Memory B cell (primary cell): ENCODE data around the gene ANKRD10.
A peak's percentile ranks its signal among the peaks of the same experiment; 100 is the strongest.

Source experiments
- ATAC-seq: fragments of 150-1000 bp; cut with Tn5 transposase; 2 replicates; pipeline ENCODE4 v1.10.0; 2021; ENCODE audit warnings: low read depth, mild to moderate bottlenecking, moderate library complexity
- DNase-seq, 2 donors: peaks; one replicate each; pipeline ENCODE4 v3.0.0; 2022; ENCODE audit warnings: low spot score in 2 of 2
- H3K27ac Mint-ChIP-seq: one replicate; pipeline ENCODE4 v1.8.0; 2022; ENCODE audit warnings: mild to moderate bottlenecking, moderate library complexity, mixed read lengths
- H3K27me3 Mint-ChIP-seq: one replicate; pipeline ENCODE4 v1.8.0; 2022; ENCODE audit warnings: mixed read lengths
- H3K36me3 Mint-ChIP-seq: one replicate; pipeline ENCODE4 v1.8.0; 2022; ENCODE audit warnings: mild to moderate bottlenecking, mixed read lengths
- H3K4me1 Mint-ChIP-seq: one replicate; pipeline ENCODE4 v1.8.0; 2022; ENCODE audit warnings: mixed read lengths
- H3K4me3 Mint-ChIP-seq: one replicate; pipeline ENCODE4 v1.8.0; 2022; ENCODE audit warnings: mild to moderate bottlenecking, moderate library complexity, mixed read lengths
- H3K9me3 Mint-ChIP-seq: one replicate; pipeline ENCODE4 v1.8.0; 2022; ENCODE audit warnings: mixed read lengths

ANKRD10 gene

DNA sequence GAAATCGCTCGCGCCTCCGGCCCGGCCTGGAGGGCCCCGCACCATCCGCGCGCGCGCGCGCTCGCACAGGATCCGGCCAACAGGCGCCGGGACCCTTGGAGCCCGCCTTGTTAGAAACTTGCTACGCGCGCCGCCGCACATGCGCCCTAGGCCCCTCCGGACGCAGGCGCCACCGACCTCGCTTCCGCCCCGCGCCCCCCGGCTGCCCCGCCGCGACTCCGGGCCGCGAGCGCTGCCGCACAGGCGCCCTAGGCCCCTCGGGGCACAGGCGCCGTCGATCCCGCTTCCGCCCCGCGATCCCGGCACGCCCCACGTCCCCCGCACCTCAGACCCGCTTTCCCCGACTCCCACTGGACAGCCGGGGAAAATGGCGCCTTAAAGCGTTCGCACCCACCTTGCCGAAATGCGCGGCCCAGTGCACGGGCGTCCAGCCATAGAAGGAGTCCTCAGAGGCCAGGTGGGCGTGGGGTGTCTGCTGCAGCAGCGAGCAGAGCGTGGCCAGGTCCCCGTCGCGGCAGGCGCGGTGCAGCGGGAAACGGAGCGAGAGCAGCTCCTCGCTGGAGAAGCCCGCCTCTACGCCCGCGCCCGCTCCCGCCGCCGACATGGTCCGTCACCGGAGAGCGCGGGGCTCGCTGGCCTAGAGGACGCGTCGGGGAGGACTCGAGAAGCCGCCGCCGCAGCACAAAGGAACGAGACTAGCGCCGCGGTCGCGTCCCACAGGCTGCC lies 375 bp downstream of the ANKRD10 start:
- no peaks in the 10 kb centered on the region for H3K9me3 Mint-ChIP-seq
- peaks cover 4% of the 10 kb centered on the region for H3K36me3 Mint-ChIP-seq
- no peaks in the 10 kb centered on the region for H3K27me3 Mint-ChIP-seq
- peak overlapping the region; percentile 95 for H3K27ac Mint-ChIP-seq
- ATAC-seq (peak; percentile 23), DNase-seq (peak; percentile 55 to 73)
- H3K4me3 Mint-ChIP-seq: peak overlapping the region; percentile 97
- H3K4me1 Mint-ChIP-seq: peaks cover 41% of the 10 kb centered on the region

DNA sequence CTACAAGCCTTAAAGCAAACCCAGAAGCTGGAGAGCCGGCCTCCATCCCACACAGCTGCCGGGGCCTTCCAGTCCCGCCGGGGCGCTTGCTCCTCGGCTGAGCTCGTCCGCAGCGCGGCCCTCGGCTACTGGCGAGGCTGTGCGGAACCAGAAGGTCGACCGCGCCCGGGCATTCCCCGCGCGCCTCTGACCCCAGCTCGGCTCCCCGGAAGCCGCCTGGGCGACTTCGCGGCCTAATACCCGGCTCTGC lies 863 bp downstream of the ANKRD10 start:
- ATAC-seq (peak; percentile 19), DNase-seq (no peak)
- no peaks in the 10 kb centered on the region for H3K9me3 Mint-ChIP-seq
- H3K27ac Mint-ChIP-seq: peak overlapping the region; percentile 86
- no peaks in the 10 kb centered on the region for H3K27me3 Mint-ChIP-seq
- peaks cover 43% of the 10 kb centered on the region for H3K4me1 Mint-ChIP-seq
- H3K36me3 Mint-ChIP-seq: peaks cover 5% of the 10 kb centered on the region
- H3K4me3 Mint-ChIP-seq: peak overlapping the region; percentile 97

- Mint-ChIP-seq H3K36me3 (peaks cover 7% of the 10 kb centered on the region), H3K27ac (peak overlapping the region; percentile 86), H3K9me3 (no peaks in the 10 kb centered on the region), H3K4me1 (peaks cover 45% of the 10 kb centered on the region), H3K27me3 (no peaks in the 10 kb centered on the region), H3K4me3 (peak overlapping the region; percentile 84)
- DNase-seq (no peak), ATAC-seq (no peak)
Observed at GRCh38 chr13:110913322-110914080, 1.4 kb downstream of the ANKRD10 start.

- no peaks in the 10 kb centered on the region for H3K9me3 Mint-ChIP-seq
- ATAC-seq: no peak
- H3K27ac Mint-ChIP-seq: peak overlapping the region; percentile 53
- peak overlapping the region; percentile 49 for H3K4me3 Mint-ChIP-seq
- peaks cover 44% of the 10 kb centered on the region for H3K4me1 Mint-ChIP-seq
- peaks cover 9% of the 10 kb centered on the region for H3K36me3 Mint-ChIP-seq
- no peak for DNase-seq
- H3K27me3 Mint-ChIP-seq: no peaks in the 10 kb centered on the region
Observed at GRCh38 chr13:110912651-110913051, 2.2 kb downstream of the ANKRD10 start.

GRCh38 chr13:110911880-110912279 lies 3.0 kb downstream of the ANKRD10 start:
- Mint-ChIP-seq H3K27ac (peak overlapping the region; percentile 53), H3K36me3 (peaks cover 9% of the 10 kb centered on the region), H3K9me3 (no peaks in the 10 kb centered on the region), H3K4me3 (peak overlapping the region; percentile 49), H3K27me3 (no peaks in the 10 kb centered on the region), H3K4me1 (peaks cover 44% of the 10 kb centered on the region)
- DNase-seq: no peak
- no peak for ATAC-seq

DNA sequence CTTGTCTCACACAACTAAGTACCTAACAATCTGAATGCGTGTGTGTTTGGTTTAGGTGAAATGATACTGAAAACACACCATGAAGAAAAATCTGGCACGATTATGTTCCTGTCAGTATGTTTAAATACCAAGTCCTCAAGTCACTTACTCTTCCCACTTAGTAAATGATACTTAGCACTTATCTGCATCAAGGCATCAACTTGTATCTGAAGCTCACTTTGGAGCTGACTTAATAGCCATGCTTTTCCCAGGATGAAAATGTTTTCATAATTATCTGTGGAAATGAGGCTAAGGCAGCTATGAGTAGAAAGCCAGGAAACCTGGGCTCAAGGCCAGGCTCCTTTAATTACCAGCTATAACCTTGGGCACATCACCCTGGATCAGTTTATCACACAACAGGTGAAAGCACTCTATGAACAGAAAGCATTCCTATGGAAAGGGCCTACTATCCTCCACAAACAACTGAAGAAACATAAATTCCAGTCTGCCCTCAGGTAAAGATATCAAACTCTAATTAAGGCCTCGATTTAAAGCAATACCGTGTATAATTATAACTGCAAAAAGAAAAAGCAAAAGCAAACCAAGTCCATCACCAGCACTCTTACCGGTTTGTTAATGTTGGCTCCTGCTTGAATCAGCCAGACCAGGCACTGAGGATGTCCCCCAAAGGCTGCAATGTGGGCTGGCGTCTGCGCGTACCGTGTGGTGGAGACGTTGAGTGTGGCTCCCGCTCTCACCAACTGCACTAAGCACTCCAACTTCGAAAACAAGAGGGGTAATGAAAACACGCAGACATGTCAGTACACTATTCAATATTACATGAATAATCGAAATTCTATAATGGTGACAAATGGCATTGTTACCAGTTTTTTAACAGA lies 4.6 kb downstream of the ANKRD10 start:
- DNase-seq (no peak), ATAC-seq (no peak)
- Mint-ChIP-seq H3K4me1 (peaks cover 39% of the 10 kb centered on the region), H3K27ac (no peak overlapping the region), H3K27me3 (no peaks in the 10 kb centered on the region), H3K36me3 (peaks cover 21% of the 10 kb centered on the region), H3K4me3 (no peak overlapping the region), H3K9me3 (no peaks in the 10 kb centered on the region)

DNA sequence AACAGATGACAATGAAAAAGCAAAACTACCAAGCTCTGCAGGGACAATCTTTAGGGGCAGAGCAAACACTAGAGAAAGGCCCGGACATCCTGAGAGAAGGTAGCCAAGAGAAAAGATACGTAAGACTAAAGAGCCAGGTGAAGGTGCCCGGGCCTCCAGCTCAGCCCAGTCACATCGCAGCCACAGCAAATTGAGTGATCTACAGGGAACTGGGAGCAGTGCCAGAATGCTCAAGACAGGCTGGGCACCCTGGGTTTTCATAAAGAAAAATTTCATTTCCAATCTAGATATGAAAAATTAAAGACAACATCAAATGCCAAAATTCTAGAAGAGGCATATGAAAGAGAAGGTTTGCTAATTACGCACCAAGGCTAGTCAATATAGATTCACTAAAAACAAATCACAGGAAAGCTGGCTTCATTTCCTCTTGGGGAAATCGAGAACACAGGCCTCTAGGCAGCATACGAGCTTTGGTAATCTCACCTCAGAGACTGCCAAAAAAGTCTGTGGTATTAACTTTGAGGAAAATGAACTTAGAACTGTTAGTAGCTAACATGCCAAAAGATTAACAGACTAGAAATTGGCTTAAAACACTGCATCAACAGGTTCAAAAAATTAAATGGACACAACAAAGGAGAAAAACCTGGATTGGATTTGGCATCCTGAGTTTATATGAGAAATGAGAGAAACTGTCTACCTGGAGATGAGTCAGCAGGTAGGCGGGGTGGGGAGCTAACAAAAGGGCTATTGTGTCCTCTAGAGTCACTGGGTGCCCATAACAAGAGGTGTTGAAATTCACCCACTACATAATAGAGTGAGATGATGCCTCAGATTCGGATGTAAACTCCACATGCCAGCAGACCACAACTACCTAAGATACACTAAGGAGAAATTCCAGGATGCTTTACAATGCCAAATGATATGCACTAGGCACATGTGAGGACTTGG lies 6.6 kb downstream of the ANKRD10 start:
- peaks cover 26% of the 10 kb centered on the region for H3K36me3 Mint-ChIP-seq
- H3K4me1 Mint-ChIP-seq: peaks cover 35% of the 10 kb centered on the region
- H3K4me3 Mint-ChIP-seq: no peak overlapping the region
- no peak for DNase-seq
- H3K9me3 Mint-ChIP-seq: no peaks in the 10 kb centered on the region
- peak overlapping the region; percentile 68 for H3K27ac Mint-ChIP-seq
- ATAC-seq: no peak
- no peaks in the 10 kb centered on the region for H3K27me3 Mint-ChIP-seq

GRCh38 chr13:110907301-110907700 lies 7.6 kb downstream of the ANKRD10 start:
- ATAC-seq (no peak), DNase-seq (no peak)
- Mint-ChIP-seq H3K4me3 (no peak overlapping the region), H3K9me3 (no peaks in the 10 kb centered on the region), H3K36me3 (peaks cover 26% of the 10 kb centered on the region), H3K27me3 (no peaks in the 10 kb centered on the region), H3K27ac (peak overlapping the region; percentile 68), H3K4me1 (peaks cover 32% of the 10 kb centered on the region)

- H3K4me1 Mint-ChIP-seq: peaks cover 14% of the 10 kb centered on the region
- H3K27me3 Mint-ChIP-seq: no peaks in the 10 kb centered on the region
- no peak for DNase-seq
Observed at GRCh38 chr13:110904748-110905147, 10.1 kb downstream of the ANKRD10 start.

DNA sequence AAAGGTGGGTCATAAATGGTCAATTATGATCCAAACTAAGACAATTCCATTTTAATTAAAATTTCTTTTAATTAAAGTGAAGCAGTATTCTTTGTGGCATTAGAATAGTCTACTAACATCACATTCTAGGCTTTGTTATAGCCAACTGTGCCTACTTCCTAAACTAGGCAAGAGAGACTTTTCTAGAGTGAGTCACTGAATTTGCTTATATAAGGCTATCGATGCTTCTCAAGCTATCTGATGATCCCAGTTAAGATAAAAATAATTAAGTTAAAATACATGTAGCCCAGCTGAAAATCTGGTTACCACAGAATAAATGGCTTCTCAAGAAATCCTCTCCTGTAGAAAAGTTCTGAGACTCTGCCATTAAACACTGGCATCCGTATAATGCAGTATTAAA lies 12.5 kb downstream of the ANKRD10 start:
- no peaks in the 10 kb centered on the region for H3K27me3 Mint-ChIP-seq
- H3K36me3 Mint-ChIP-seq: peaks cover 21% of the 10 kb centered on the region
- H3K9me3 Mint-ChIP-seq: no peaks in the 10 kb centered on the region
- H3K27ac Mint-ChIP-seq: no peak overlapping the region
- H3K4me1 Mint-ChIP-seq: peaks cover 5% of the 10 kb centered on the region
- no peak for ATAC-seq
- no peak for DNase-seq
- no peak overlapping the region for H3K4me3 Mint-ChIP-seq

More at GRCh38 chr13:110904748-110905147, 10.1 kb downstream of the ANKRD10 start:
- H3K9me3 Mint-ChIP-seq: no peaks in the 10 kb centered on the region
- H3K27ac Mint-ChIP-seq: no peak overlapping the region
- no peak overlapping the region for H3K4me3 Mint-ChIP-seq
- ATAC-seq: no peak
- H3K36me3 Mint-ChIP-seq: peaks cover 28% of the 10 kb centered on the region

DNA sequence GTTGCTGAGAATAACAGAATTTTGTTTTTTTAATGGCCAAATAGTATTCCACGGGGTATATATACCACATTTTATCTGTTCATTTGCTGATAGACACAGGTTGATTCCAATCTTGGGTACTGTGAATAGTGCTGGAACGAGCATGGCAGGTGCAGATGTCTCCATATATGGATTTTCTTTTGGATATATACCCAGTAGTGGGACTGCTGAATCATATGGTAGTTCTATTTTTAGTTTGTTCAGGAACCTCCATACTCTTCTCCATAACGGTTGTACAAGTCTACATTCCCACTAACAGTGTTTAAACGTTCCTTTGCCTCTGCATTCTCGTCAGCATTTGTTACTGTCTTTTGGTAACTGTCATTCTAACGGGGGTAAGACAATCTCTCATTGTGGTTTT lies 17.3 kb downstream of the ANKRD10 start:
- Mint-ChIP-seq H3K27me3 (no peaks in the 10 kb centered on the region), H3K4me1 (no peaks in the 10 kb centered on the region), H3K36me3 (peaks cover 21% of the 10 kb centered on the region), H3K9me3 (no peaks in the 10 kb centered on the region), H3K4me3 (no peak overlapping the region), H3K27ac (peak overlapping the region; percentile 8)
- DNase-seq (no peak), ATAC-seq (no peak)

GRCh38 chr13:110897014-110897413 lies 17.9 kb downstream of the ANKRD10 start:
- H3K36me3 Mint-ChIP-seq: peaks cover 23% of the 10 kb centered on the region
- ATAC-seq: no peak
- DNase-seq: no peak
- H3K4me3 Mint-ChIP-seq: no peak overlapping the region
- no peak overlapping the region for H3K27ac Mint-ChIP-seq
- no peaks in the 10 kb centered on the region for H3K9me3 Mint-ChIP-seq
- H3K4me1 Mint-ChIP-seq: no peaks in the 10 kb centered on the region
- no peaks in the 10 kb centered on the region for H3K27me3 Mint-ChIP-seq

- no peak for ATAC-seq
- Mint-ChIP-seq H3K27me3 (no peaks in the 10 kb centered on the region), H3K36me3 (peaks cover 21% of the 10 kb centered on the region), H3K9me3 (no peaks in the 10 kb centered on the region), H3K4me3 (no peak overlapping the region), H3K27ac (no peak overlapping the region), H3K4me1 (no peaks in the 10 kb centered on the region)
- no peak for DNase-seq
Observed at GRCh38 chr13:110894086-110894485, 20.8 kb downstream of the ANKRD10 start.
